A673 (cell line): ENCODE results near the gene DLG2. TPM values are rescaled to one million over a fixed set of nuclear protein-coding genes. Genes with fewer than 3 reads are reported as not detected.

Experiments used
- BruUV-seq: library from RNA; stranded (reverse); fragments of 400-500 nt; replicated peaks from 2 replicates; lab custom pipeline; 2021; lab: Mats Ljungman, UMichigan
- CTCF ChIA-PET: fragments of 300-600 bp; sonication (Branson Sonifier 250); formaldehyde crosslinking; loops from one replicate; lab custom pipeline; 2022; ENCODE audit warnings: antibody characterized with exemption; lab: Charles Lee
- POLR2A ChIA-PET: fragments of 300-600 bp; sonication (Branson Sonifier 250); formaldehyde crosslinking; loops from one replicate; lab custom pipeline; 2022; ENCODE audit warnings: antibody characterized with exemption; ENCODE audit not compliant: low non-redundant PET; lab: Charles Lee
- DNase-seq: peaks from one replicate; pipeline ENCODE4 v3.0.0-alpha.2; 2015; ENCODE audit warnings: low spot score
- H3K27ac ChIP-seq: fragments of 200-600 bp; sonication (generic); 2 replicates; pipeline ENCODE4 v1.5.1; 2016; ENCODE audit warnings: mixed run types, low read depth, mild to moderate bottlenecking, mixed read lengths, antibody characterized with exemption, low read length; ENCODE audit not compliant: poor library complexity, severe bottlenecking
- H3K27me3 ChIP-seq: fragments of 200-600 bp; sonication (generic); replicated peaks from 2 replicates; pipeline ENCODE4 v1.6.1; 2017; ENCODE audit warnings: mixed run types, low read depth, mild to moderate bottlenecking, mixed read lengths, antibody characterized with exemption, low read length; ENCODE audit not compliant: insufficient read depth, poor library complexity
- H3K36me3 ChIP-seq: fragments of 200-600 bp; sonication (generic); 2 replicates; pipeline ENCODE4 v1.6.1; 2016; ENCODE audit warnings: mixed run types, mild to moderate bottlenecking, mixed read lengths, antibody characterized with exemption, low read length; ENCODE audit not compliant: insufficient read depth, poor library complexity, severe bottlenecking
- H3K4me1 ChIP-seq: fragments of 200-600 bp; sonication (generic); 2 replicates; pipeline ENCODE4 v1.6.1; 2017; ENCODE audit warnings: mixed run types, mild to moderate bottlenecking, mixed read lengths, antibody characterized with exemption, low read length; ENCODE audit not compliant: insufficient read depth, poor library complexity, severe bottlenecking
- H3K4me3 ChIP-seq: fragments of 200-600 bp; sonication (generic); 2 replicates; pipeline ENCODE4 v1.5.1; 2016; ENCODE audit warnings: low read depth, mixed run types, mild to moderate bottlenecking, mixed read lengths, low read length; ENCODE audit not compliant: poor library complexity, severe bottlenecking
- H3K9me3 ChIP-seq: fragments of 200-600 bp; sonication (generic); 2 replicates; pipeline ENCODE4 v1.6.1; 2016; ENCODE audit warnings: mixed run types, low read depth, mild to moderate bottlenecking, mixed read lengths, antibody characterized with exemption, low read length; ENCODE audit not compliant: poor library complexity, severe bottlenecking
- CTCF ChIP-seq: fragments of 300-800, 200-600 bp; sonication (generic); conservative IDR thresholded peaks from 2 replicates; pipeline ENCODE4 v1.5.1; 2017; ENCODE audit warnings: low read depth, mild to moderate bottlenecking, antibody characterized with exemption, low read length, moderate library complexity, mixed read lengths
- EZH2 ChIP-seq: fragments of 200-600 bp; sonication (generic); IDR thresholded peaks from 2 replicates; pipeline ENCODE4 v1.6.1; 2017; ENCODE audit warnings: borderline replicate concordance, low read depth, mild to moderate bottlenecking, mixed read lengths, antibody characterized with exemption, low read length; ENCODE audit not compliant: poor library complexity, severe bottlenecking
- intact Hi-C: fragments of 100-400 bp; cut with micrococcal nuclease; formaldehyde crosslinking; loops from one replicate; pipeline ENCODE4 v1.10.0; 2022; ENCODE audit not compliant: unreplicated experiment
- total RNA-seq: library from RNA; stranded (reverse); gene quantifications from 2 replicates; pipeline ENCODE4 v1.2.3, GENCODE V29; 2021

DLG2 gene
- total RNA-seq, 1 experiment from 2014 or later = 277 TPM

GRCh38 chr11:85647078-85647477 is 19.9 kb upstream of the DLG2 start:
- CTCF ChIA-PET = no interaction called here
- H3K9me3 ChIP-seq = no peaks in the 10 kb centered on the region
- TF ChIP-seq CTCF = no peak
- no peak for TF ChIP-seq EZH2
- peaks cover 15% of the 10 kb centered on the region for H3K4me1 ChIP-seq
- DNase-seq = no peak
- no peaks in the 10 kb centered on the region for H3K36me3 ChIP-seq
- peaks cover 9% of the 10 kb centered on the region for H3K27me3 ChIP-seq
- intact Hi-C loops = no loop called here
- POLR2A ChIA-PET = interaction anchor here (0.6 to 0.7 kb wide), 3 partner anchors 9 to 353 kb away, joined by 3 to 5 read pairs (median 4); no protein-coding TSS in a partner anchor
- BruUV-seq = no TSS peak
- peak overlapping the region; percentile 67 for H3K4me3 ChIP-seq
- peak overlapping the region; percentile 81 for H3K27ac ChIP-seq

GRCh38 chr11:85643191-85643614 is 16.1 kb upstream of the DLG2 start:
- intact Hi-C loops = no loop called here
- Histone ChIP-seq H3K27me3 (peaks cover 9% of the 10 kb centered on the region), H3K9me3 (no peaks in the 10 kb centered on the region), H3K4me1 (peaks cover 15% of the 10 kb centered on the region), H3K4me3 (no peak overlapping the region), H3K36me3 (no peaks in the 10 kb centered on the region), H3K27ac (no peak overlapping the region)
- POLR2A ChIA-PET = no interaction called here
- no TSS peak for BruUV-seq
- CTCF ChIA-PET = no interaction called here
- peak; percentile 51 for DNase-seq
- TF ChIP-seq EZH2 (no peak), CTCF (no peak)

- ChIA-PET CTCF (no interaction called here), POLR2A (no interaction called here)
- Histone ChIP-seq H3K36me3 (peaks cover 26% of the 10 kb centered on the region), H3K27ac (no peak overlapping the region), H3K4me1 (peaks cover 2% of the 10 kb centered on the region), H3K27me3 (no peaks in the 10 kb centered on the region), H3K4me3 (no peak overlapping the region), H3K9me3 (no peaks in the 10 kb centered on the region)
- no peak for TF ChIP-seq CTCF
- DNase-seq = no peak
- intact Hi-C loops = no loop called here
- BruUV-seq = no TSS peak
Observed at GRCh38 chr11:85634747-85635146, 7.6 kb upstream of the DLG2 start.
